ENCODE results near the gene CTIF. TPM values are rescaled to one million over a fixed set of nuclear protein-coding genes. Genes with fewer than 3 reads are reported as not detected.

CTIF gene
- total RNA-seq, 2 experiments from 2014 or later = 0.06 to 0.38 TPM

DNA sequence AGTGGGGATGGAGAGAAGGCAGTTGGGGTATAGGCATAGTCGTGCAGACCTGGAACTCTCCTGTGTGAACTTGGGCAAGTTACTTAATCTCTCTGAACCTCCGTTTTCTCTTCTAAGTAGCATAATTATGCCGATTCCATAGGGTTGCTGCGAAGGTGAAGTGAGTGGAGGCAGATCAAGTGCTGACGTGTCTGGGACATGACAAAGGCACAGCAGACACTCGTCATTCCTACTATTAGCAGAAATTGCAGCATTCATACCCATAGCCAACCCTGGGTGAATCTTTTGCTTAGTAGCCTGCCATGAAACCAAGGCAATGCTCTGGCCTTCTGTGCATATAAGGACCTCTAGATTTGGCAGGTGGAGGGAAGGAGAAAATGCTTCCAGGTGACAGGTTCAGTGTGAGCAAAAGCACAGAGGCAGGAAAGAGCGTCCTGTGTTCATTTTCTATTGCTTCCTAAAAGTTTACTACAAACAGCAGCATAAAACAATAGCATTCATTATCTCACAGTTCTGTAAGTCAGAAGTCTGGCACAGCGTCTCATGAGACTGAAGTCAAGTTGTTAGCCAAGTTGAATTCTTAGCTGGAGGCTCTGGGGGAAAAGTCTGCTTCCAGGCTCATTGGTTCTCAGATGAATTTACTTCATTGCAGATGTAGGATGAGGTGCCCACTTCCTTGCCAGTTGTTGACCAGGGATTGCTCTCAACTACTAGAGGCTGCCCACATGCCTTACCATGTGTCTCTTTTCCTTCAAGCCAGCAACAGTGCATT lies 77.8 kb downstream of the CTIF start:
- CTCF ChIA-PET (ENCODE audit: unreplicated experiment) = no interaction called here

DNA sequence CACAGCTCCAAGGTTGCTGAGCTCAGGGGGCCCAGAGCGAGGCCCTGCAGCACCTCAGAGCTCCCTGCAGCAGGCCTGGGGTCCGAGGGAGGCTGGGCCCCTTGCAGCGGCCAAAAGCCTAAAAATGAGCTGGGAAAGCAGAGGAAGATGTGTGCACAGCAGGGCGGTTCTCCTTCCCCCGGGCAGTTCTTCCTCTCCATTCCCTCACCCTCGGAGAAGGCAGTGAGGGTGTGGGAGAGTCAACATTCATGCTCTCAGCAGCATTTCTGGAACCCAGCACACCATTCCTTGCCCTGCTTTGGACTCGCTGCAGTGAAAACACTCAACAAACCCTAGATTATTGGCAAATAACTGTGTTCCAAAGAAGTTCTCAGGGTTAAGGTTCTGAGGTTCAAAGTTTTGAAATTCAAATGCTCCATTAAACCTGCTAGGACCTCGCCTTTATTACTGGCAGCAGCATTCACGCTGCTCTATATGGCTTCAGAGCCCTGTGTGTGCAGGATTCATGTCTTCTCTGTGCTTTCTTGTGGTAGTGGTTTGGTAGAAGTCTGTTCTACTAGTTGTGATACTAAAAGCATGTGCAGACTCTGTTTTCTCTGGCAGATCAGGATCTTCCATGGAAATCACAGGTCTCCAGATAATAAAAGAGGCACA lies 79.1 kb downstream of the CTIF start:
- H4K20me1 ChIP-seq (ENCODE audit: insufficient read depth, low read length) = no peaks in the 10 kb centered on the region
- POLR2A ChIA-PET = no interaction called here
- CTCF ChIA-PET (ENCODE audit: unreplicated experiment) = no interaction called here
- H2AFZ ChIP-seq (ENCODE audit: low read length) = no peak overlapping the region
- no peaks in the 10 kb centered on the region for H3K79me2 ChIP-seq (ENCODE audit: insufficient read depth, low read depth, low read length)
- no peaks in the 10 kb centered on the region for H3K36me3 ChIP-seq (ENCODE audit: insufficient read depth, low read length)
- H3K4me1 ChIP-seq (ENCODE audit: insufficient read depth, low read length, poor library complexity, severe bottlenecking) = peaks cover 27% of the 10 kb centered on the region
- DNase-seq (ENCODE audit: low spot score) = no peak
- H3K27ac ChIP-seq (ENCODE audit: low read depth, low read length, poor library complexity, severe bottlenecking) = no peak overlapping the region
- intact Hi-C loops (cut with micrococcal nuclease; ENCODE audit: unreplicated experiment) = no loop called here
- no peaks in the 10 kb centered on the region for H3K9me3 ChIP-seq (ENCODE audit: low read length)
- no peak overlapping the region for H3K4me3 ChIP-seq (ENCODE audit: low read depth, low read length, poor library complexity, severe bottlenecking)
- no peaks in the 10 kb centered on the region for H3K9me2 ChIP-seq (ENCODE audit: insufficient read depth, low read length)
- H3K4me2 ChIP-seq (ENCODE audit: low read length) = no peak overlapping the region
- BruUV-seq (replicated peaks) = no TSS peak
- TF ChIP-seq, protein P1, sequence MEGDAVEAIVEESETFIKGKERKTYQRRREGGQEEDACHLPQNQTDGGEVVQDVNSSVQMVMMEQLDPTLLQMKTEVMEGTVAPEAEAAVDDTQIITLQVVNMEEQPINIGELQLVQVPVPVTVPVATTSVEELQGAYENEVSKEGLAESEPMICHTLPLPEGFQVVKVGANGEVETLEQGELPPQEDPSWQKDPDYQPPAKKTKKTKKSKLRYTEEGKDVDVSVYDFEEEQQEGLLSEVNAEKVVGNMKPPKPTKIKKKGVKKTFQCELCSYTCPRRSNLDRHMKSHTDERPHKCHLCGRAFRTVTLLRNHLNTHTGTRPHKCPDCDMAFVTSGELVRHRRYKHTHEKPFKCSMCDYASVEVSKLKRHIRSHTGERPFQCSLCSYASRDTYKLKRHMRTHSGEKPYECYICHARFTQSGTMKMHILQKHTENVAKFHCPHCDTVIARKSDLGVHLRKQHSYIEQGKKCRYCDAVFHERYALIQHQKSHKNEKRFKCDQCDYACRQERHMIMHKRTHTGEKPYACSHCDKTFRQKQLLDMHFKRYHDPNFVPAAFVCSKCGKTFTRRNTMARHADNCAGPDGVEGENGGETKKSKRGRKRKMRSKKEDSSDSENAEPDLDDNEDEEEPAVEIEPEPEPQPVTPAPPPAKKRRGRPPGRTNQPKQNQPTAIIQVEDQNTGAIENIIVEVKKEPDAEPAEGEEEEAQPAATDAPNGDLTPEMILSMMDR (conservative IDR thresholded peaks at IDR 0.05; ENCODE audit: low read length) = no peak
- TF ChIP-seq EZH2phosphoT487 (IDR thresholded peaks at IDR 0.05; ENCODE audit: borderline replicate concordance, low read depth, low read length) = no peak

More for the DNA sequence above, 77.8 kb downstream of the CTIF start:
- Histone ChIP-seq H3K9me2 (ENCODE audit: insufficient read depth, low read length) (no peaks in the 10 kb centered on the region), H3K4me3 (ENCODE audit: low read depth, low read length, poor library complexity, severe bottlenecking) (no peak overlapping the region), H3K27ac (ENCODE audit: low read depth, low read length, poor library complexity, severe bottlenecking) (no peak overlapping the region), H3K36me3 (ENCODE audit: insufficient read depth, low read length) (no peaks in the 10 kb centered on the region), H3K4me1 (ENCODE audit: insufficient read depth, low read length, poor library complexity, severe bottlenecking) (peaks cover 14% of the 10 kb centered on the region), H2AFZ (ENCODE audit: low read length) (no peak overlapping the region), H4K20me1 (ENCODE audit: insufficient read depth, low read length) (no peaks in the 10 kb centered on the region), H3K9me3 (ENCODE audit: low read length) (no peaks in the 10 kb centered on the region), H3K79me2 (ENCODE audit: insufficient read depth, low read depth, low read length) (no peaks in the 10 kb centered on the region), H3K4me2 (ENCODE audit: low read length) (no peak overlapping the region)
- POLR2A ChIA-PET = no interaction called here
- intact Hi-C loops (cut with micrococcal nuclease; ENCODE audit: unreplicated experiment) = no loop called here
- no peak for DNase-seq (ENCODE audit: low spot score)
- BruUV-seq (replicated peaks) = no TSS peak
- no peak for TF ChIP-seq EZH2phosphoT487 (IDR thresholded peaks at IDR 0.05; ENCODE audit: borderline replicate concordance, low read depth, low read length)
- TF ChIP-seq, protein P1 (conservative IDR thresholded peaks at IDR 0.05; ENCODE audit: low read length) = no peak

- Histone ChIP-seq H3K36me3 (ENCODE audit: insufficient read depth, low read length) (no peaks in the 10 kb centered on the region), H3K9me2 (ENCODE audit: insufficient read depth, low read length) (no peaks in the 10 kb centered on the region), H3K79me2 (ENCODE audit: insufficient read depth, low read depth, low read length) (no peaks in the 10 kb centered on the region), H3K27ac (ENCODE audit: low read depth, low read length, poor library complexity, severe bottlenecking) (no peak overlapping the region), H4K20me1 (ENCODE audit: insufficient read depth, low read length) (no peaks in the 10 kb centered on the region), H3K4me3 (ENCODE audit: low read depth, low read length, poor library complexity, severe bottlenecking) (no peak overlapping the region), H2AFZ (ENCODE audit: low read length) (no peak overlapping the region), H3K4me2 (ENCODE audit: low read length) (no peak overlapping the region), H3K9me3 (ENCODE audit: low read length) (no peaks in the 10 kb centered on the region), H3K4me1 (ENCODE audit: insufficient read depth, low read length, poor library complexity, severe bottlenecking) (peaks cover 37% of the 10 kb centered on the region)
- BruUV-seq (replicated peaks) = no TSS peak
- POLR2A ChIA-PET = no interaction called here
- intact Hi-C loops (cut with micrococcal nuclease; ENCODE audit: unreplicated experiment) = no loop called here
- TF ChIP-seq, protein P1 (conservative IDR thresholded peaks at IDR 0.05; ENCODE audit: low read length) = no peak
- DNase-seq (ENCODE audit: low spot score) = no peak
- CTCF ChIA-PET (ENCODE audit: unreplicated experiment) = interaction anchor here (0.6 kb wide), 1 partner anchor 326 kb away, joined by 3 read pairs; no protein-coding TSS in a partner anchor
These were observed 80.2 kb downstream of the CTIF start for GRCh38 chr18:48619016-48619415.

Measured in OCI-LY7 (cell line).